A549 (cell line): ENCODE data around the gene PLCXD3. TPM values are rescaled to one million over a fixed set of nuclear protein-coding genes. Genes with fewer than 3 reads are reported as not detected.

Experiments used
- ATAC-seq, 2 experiments: fragments of 200-7000 bp in 1 of 2; fragments of >200 bp in 1 of 2; cut with Nextera tagmentation in 1 of 2; cut with Tn5 transposase in 1 of 2; 3 replicates each; pipeline versions ENCODE4 v1.8.0 to v1.9.1; 2018 to 2020; ENCODE audit warnings: mild to moderate bottlenecking in 1 of 2, moderate library complexity in 1 of 2
- CTCF ChIA-PET: fragments of 300-600 bp; sonication (Branson Sonifier 250); formaldehyde crosslinking; extraction: SDS; loops from one replicate; lab custom pipeline; 2021; ENCODE audit warnings: antibody characterized with exemption, inconsistent platforms; lab: Yijun Ruan, JAX
- POLR2A ChIA-PET: fragments of 350-600 bp; formaldehyde crosslinking; extraction: SDS; loops from one replicate; lab custom pipeline; 2021; ENCODE audit warnings: antibody characterized with exemption, inconsistent platforms; lab: Yijun Ruan, JAX
- DNase-seq, 2 experiments: peaks; one replicate each; pipeline versions ENCODE4 v3.0.0 to v3.0.0-alpha.2; 2011 to 2016; ENCODE audit warnings: low read depth in 1 of 2, low spot score in 1 of 2
- FAIRE-seq: peaks from 2 replicates; lab custom pipeline; 2011; peaks lifted over from hg19 to GRCh38; lab: Jason Lieb, UNC
- H3K27ac ChIP-seq, 2 experiments: fragments of >200 bp; sonication (Bioruptor Twin); formaldehyde crosslinking; 3 replicates each; pipeline ENCODE4 v1.5.1; 2016 to 2017
- H3K4me1 ChIP-seq: fragments of >200 bp; sonication (Bioruptor Twin); formaldehyde crosslinking; 3 replicates; pipeline ENCODE4 v1.6.1; 2016
- H3K4me2 ChIP-seq: fragments of >200 bp; sonication (Bioruptor Twin); formaldehyde crosslinking; 3 replicates; pipeline ENCODE4 v1.6.1; 2016
- H3K4me3 ChIP-seq: fragments of >200 bp; sonication (Bioruptor Twin); formaldehyde crosslinking; 3 replicates; pipeline ENCODE4 v1.5.1; 2016
- H3K9me3 ChIP-seq: fragments of >200 bp; sonication (Bioruptor Twin); formaldehyde crosslinking; 3 replicates; pipeline ENCODE4 v1.6.1; 2016
- CBX8 ChIP-seq: fragments of 200-600 bp; sonication (generic); IDR thresholded peaks from 2 replicates; pipeline ENCODE4 v1.6.1; 2016
- CHD4 ChIP-seq: fragments of 200-600 bp; sonication (generic); IDR thresholded peaks from 2 replicates; pipeline ENCODE4 v1.6.1; 2016; ENCODE audit warnings: antibody characterized with exemption, mild to moderate bottlenecking, borderline replicate concordance
- HDAC2 ChIP-seq: fragments of 200-600 bp; sonication (generic); IDR thresholded peaks from 2 replicates; pipeline ENCODE4 v1.6.1; 2016
- HEYL ChIP-seq: fragments of 250-450 bp; sonication (Bioruptor Pico); IDR thresholded peaks from 2 replicates; pipeline ENCODE4 v1.8.0; 2021; ENCODE audit warnings: mild to moderate bottlenecking, moderate library complexity
- HOXB5 ChIP-seq: fragments of 250-450 bp; sonication (Bioruptor Pico); IDR thresholded peaks from 2 replicates; pipeline ENCODE4 v1.5.0; 2020; ENCODE audit warnings: mild to moderate bottlenecking, moderate library complexity
- JUNB ChIP-seq: fragments of >200 bp; sonication (Bioruptor Twin); formaldehyde crosslinking; IDR thresholded peaks from 2 replicates; pipeline ENCODE4 v1.6.1; 2016
- KDM1A ChIP-seq: fragments of 200-600 bp; sonication (generic); IDR thresholded peaks from 2 replicates; pipeline ENCODE4 v1.6.1; 2016; ENCODE audit warnings: low read depth, mild to moderate bottlenecking
- MAZ ChIP-seq: fragments of 150-350 bp; IDR thresholded peaks from 2 replicates; pipeline ENCODE4 v1.6.1; 2014; ENCODE audit warnings: antibody characterized with exemption, low read depth, low read length, borderline replicate concordance
- NPAS2 ChIP-seq: fragments of 250-450 bp; sonication (Bioruptor Pico); IDR thresholded peaks from 2 replicates; pipeline ENCODE4 v1.8.0; 2022; ENCODE audit warnings: mild to moderate bottlenecking, moderate library complexity, borderline replicate concordance
- POLR2A ChIP-seq: IDR thresholded peaks from 2 replicates; pipeline ENCODE4 v1.6.1; 2012; ENCODE audit warnings: mild to moderate bottlenecking, low read length
- POLR2AphosphoS2 ChIP-seq: conservative IDR thresholded peaks from 2 replicates; pipeline ENCODE4 v1.6.1; 2012; ENCODE audit warnings: low read length, improper control_type of control experiment, inconsistent platforms
- RARB ChIP-seq: fragments of 250-450 bp; sonication (Bioruptor Pico); IDR thresholded peaks from 2 replicates; pipeline ENCODE4 v1.8.0; 2021; ENCODE audit warnings: mild to moderate bottlenecking, moderate library complexity
- RCOR1 ChIP-seq: fragments of 150-350 bp; IDR thresholded peaks from 2 replicates; pipeline ENCODE4 v1.6.1; 2014; ENCODE audit warnings: antibody characterized with exemption, low read length, low read depth
- RFX5 ChIP-seq: fragments of 450-650 bp; IDR thresholded peaks from 2 replicates; pipeline ENCODE4 v1.7.1; 2014; ENCODE audit warnings: antibody characterized with exemption, mild to moderate bottlenecking, moderate library complexity
- SMC3 ChIP-seq: fragments of >200 bp; sonication (Bioruptor Twin); formaldehyde crosslinking; IDR thresholded peaks from 3 replicates; pipeline ENCODE4 v1.6.1; 2018; ENCODE audit warnings: inconsistent platforms
- TFCP2L1 ChIP-seq: fragments of 250-450 bp; sonication (Bioruptor Pico); IDR thresholded peaks from 2 replicates; pipeline ENCODE4 v1.5.0; 2021; ENCODE audit warnings: mild to moderate bottlenecking
- TP53 ChIP-seq: fragments of 250-450 bp; sonication (Bioruptor Pico); IDR thresholded peaks from 2 replicates; pipeline ENCODE4 v1.5.0; 2021; ENCODE audit warnings: mild to moderate bottlenecking, moderate library complexity
- ZC3H11A ChIP-seq: fragments of 450-650 bp; IDR thresholded peaks from 2 replicates; pipeline ENCODE4 v1.6.1; 2014; ENCODE audit warnings: antibody characterized with exemption, mild to moderate bottlenecking
- ZFP36 ChIP-seq: fragments of 450-650 bp; IDR thresholded peaks from 2 replicates; pipeline ENCODE4 v1.6.1; 2014; ENCODE audit warnings: borderline replicate concordance; ENCODE audit not compliant: partially characterized antibody
- ZNF302 ChIP-seq: fragments of 250-450 bp; sonication (Bioruptor Pico); IDR thresholded peaks from 2 replicates; pipeline ENCODE4 v1.9.0; 2021; ENCODE audit warnings: inconsistent platforms, mild to moderate bottlenecking, moderate library complexity
- WGBS: methylation state at CpG from one replicate; pipeline ENCODE4 v1.1.6; 2017; ENCODE audit errors: missing lambda C conversion rate; 5-methylcytosine and 5-hydroxymethylcytosine counted together
- polyA plus RNA-seq, 4 experiments: library from polyadenylated mRNA; depleted of rRNA in 3 of 4; stranded (reverse); fragments of >200 nt; fragmentation: RNase III in 1 of 4; extraction: RNeasy Plus Mini Kit Qiagen cat#74134 plus additional on column Dnase treatment in 1 of 4; gene quantifications; 2 replicates in 3 of 4; 3 replicates in 1 of 4; pipeline ENCODE4 v1.2.3, GENCODE V29; 2011 to 2017
- TF ChIP-seq, protein P1 (sequence below): fragments of 150-350 bp; IDR thresholded peaks from 2 replicates; pipeline ENCODE4 v1.6.1; 2014; ENCODE audit warnings: low read depth, mild to moderate bottlenecking, low read length
- TF ChIP-seq, protein P2 (sequence below): fragments of >200 bp; sonication (Bioruptor Twin); formaldehyde crosslinking; IDR thresholded peaks from 3 replicates; pipeline ENCODE4 v1.5.1; 2016
- TF ChIP-seq, protein P3 (sequence below): fragments of 450-650 bp; IDR thresholded peaks from 2 replicates; pipeline ENCODE4 v1.6.1; 2014; ENCODE audit warnings: antibody characterized with exemption
- TF ChIP-seq, protein P4 (sequence below): fragments of 250-450 bp; sonication (Bioruptor Pico); IDR thresholded peaks from 2 replicates; pipeline ENCODE4 v1.5.0; 2021; ENCODE audit warnings: mild to moderate bottlenecking, moderate library complexity, borderline replicate concordance
- TF ChIP-seq, protein P5 (sequence below): fragments of 200-600 bp; sonication (generic); IDR thresholded peaks from 2 replicates; pipeline ENCODE4 v1.6.1; 2016; ENCODE audit warnings: antibody characterized with exemption, mild to moderate bottlenecking, moderate library complexity

Gene PLCXD3
- polyA plus RNA-seq, 2 of the 4 experiments (the other 2 are of a cell fraction) = 1.2 to 1.6 TPM

GRCh38 chr5:41370482-41370881 is 139.9 kb downstream of the PLCXD3 start:
- ChIA-PET CTCF (interaction anchor here (0.9 kb wide), 1 partner anchor 8 kb away, joined by 4 read pairs; no protein-coding TSS in a partner anchor), POLR2A (no interaction called here)
- Histone ChIP-seq H3K27ac (no peak overlapping the region), H3K9me3 (no peaks in the 10 kb centered on the region), H3K4me2 (no peak overlapping the region), H3K4me3 (no peak overlapping the region), H3K4me1 (peaks cover 15% of the 10 kb centered on the region)
- ATAC-seq = no peak
- DNase-seq = no peak
- TF ChIP-seq POLR2A (no peak), HEYL (CRISPR knock-in tag) (no peak), JUNB (no peak)
- FAIRE-seq = no peak
- 73% methylated on average over 4 of the region's 4 CpGs for WGBS

- WGBS = 93% methylated on average over 2 of the region's 2 CpGs
- ATAC-seq = no peak
- no peak overlapping the region for H3K4me3 ChIP-seq
- H3K4me2 ChIP-seq = no peak overlapping the region
- H3K27ac ChIP-seq = no peak overlapping the region
- ChIA-PET CTCF (interaction anchor here (0.9 kb wide), 1 partner anchor 9 kb away, joined by 4 read pairs; no protein-coding TSS in a partner anchor), POLR2A (no interaction called here)
- FAIRE-seq = no peak
- peaks cover 15% of the 10 kb centered on the region for H3K4me1 ChIP-seq
- TF ChIP-seq SMC3 = no peak
- no peak for TF ChIP-seq POLR2AphosphoS2
- TF ChIP-seq TP53 = no peak
- TF ChIP-seq TFCP2L1 (CRISPR knock-in tag) = no peak
- no peak for TF ChIP-seq RCOR1
- TF ChIP-seq, protein P1, sequence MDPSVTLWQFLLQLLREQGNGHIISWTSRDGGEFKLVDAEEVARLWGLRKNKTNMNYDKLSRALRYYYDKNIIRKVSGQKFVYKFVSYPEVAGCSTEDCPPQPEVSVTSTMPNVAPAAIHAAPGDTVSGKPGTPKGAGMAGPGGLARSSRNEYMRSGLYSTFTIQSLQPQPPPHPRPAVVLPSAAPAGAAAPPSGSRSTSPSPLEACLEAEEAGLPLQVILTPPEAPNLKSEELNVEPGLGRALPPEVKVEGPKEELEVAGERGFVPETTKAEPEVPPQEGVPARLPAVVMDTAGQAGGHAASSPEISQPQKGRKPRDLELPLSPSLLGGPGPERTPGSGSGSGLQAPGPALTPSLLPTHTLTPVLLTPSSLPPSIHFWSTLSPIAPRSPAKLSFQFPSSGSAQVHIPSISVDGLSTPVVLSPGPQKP = no peak
- TF ChIP-seq, protein P2, sequence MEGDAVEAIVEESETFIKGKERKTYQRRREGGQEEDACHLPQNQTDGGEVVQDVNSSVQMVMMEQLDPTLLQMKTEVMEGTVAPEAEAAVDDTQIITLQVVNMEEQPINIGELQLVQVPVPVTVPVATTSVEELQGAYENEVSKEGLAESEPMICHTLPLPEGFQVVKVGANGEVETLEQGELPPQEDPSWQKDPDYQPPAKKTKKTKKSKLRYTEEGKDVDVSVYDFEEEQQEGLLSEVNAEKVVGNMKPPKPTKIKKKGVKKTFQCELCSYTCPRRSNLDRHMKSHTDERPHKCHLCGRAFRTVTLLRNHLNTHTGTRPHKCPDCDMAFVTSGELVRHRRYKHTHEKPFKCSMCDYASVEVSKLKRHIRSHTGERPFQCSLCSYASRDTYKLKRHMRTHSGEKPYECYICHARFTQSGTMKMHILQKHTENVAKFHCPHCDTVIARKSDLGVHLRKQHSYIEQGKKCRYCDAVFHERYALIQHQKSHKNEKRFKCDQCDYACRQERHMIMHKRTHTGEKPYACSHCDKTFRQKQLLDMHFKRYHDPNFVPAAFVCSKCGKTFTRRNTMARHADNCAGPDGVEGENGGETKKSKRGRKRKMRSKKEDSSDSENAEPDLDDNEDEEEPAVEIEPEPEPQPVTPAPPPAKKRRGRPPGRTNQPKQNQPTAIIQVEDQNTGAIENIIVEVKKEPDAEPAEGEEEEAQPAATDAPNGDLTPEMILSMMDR = no peak
- TF ChIP-seq CBX8 = no peak
- TF ChIP-seq, protein P3, sequence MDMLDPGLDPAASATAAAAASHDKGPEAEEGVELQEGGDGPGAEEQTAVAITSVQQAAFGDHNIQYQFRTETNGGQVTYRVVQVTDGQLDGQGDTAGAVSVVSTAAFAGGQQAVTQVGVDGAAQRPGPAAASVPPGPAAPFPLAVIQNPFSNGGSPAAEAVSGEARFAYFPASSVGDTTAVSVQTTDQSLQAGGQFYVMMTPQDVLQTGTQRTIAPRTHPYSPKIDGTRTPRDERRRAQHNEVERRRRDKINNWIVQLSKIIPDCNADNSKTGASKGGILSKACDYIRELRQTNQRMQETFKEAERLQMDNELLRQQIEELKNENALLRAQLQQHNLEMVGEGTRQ = no peak
- TF ChIP-seq MAZ = no peak
- TF ChIP-seq, protein P4, sequence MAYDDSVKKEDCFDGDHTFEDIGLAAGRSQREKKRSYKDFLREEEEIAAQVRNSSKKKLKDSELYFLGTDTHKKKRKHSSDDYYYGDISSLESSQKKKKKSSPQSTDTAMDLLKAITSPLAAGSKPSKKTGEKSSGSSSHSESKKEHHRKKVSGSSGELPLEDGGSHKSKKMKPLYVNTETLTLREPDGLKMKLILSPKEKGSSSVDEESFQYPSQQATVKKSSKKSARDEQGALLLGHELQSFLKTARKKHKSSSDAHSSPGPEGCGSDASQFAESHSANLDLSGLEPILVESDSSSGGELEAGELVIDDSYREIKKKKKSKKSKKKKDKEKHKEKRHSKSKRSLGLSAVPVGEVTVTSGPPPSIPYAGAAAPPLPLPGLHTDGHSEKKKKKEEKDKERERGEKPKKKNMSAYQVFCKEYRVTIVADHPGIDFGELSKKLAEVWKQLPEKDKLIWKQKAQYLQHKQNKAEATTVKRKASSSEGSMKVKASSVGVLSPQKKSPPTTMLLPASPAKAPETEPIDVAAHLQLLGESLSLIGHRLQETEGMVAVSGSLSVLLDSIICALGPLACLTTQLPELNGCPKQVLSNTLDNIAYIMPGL = no peak
- no peaks in the 10 kb centered on the region for H3K9me3 ChIP-seq
- DNase-seq = no peak
Measured at GRCh38 chr5:41369799-41370198, 140.6 kb downstream of the PLCXD3 start.

DNA sequence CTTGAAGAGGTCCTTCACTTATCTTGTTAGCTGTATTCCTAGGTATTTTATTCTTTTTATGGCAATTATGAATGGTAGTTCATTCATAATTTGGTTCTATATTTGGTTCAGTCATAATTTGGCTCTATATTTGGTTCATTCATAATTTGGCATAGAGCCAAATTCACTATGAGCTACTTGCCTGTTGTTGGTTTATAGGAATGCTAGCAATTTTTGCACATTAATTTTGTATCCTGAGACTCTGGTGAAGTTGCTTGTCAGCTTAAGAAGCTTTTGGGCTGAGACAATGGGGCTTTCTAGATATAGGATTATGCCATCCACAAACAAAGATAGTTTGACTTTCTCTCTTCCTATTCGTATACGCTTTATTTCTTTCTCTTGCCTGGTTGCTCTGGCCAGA is 142.2 kb downstream of the PLCXD3 start:
- FAIRE-seq (no peak), ATAC-seq (no peak), DNase-seq (no peak)
- ChIA-PET CTCF (no interaction called here), POLR2A (no interaction called here)
- Histone ChIP-seq H3K4me2 (no peak overlapping the region), H3K4me1 (peaks cover 15% of the 10 kb centered on the region), H3K9me3 (no peaks in the 10 kb centered on the region), H3K4me3 (no peak overlapping the region), H3K27ac (no peak overlapping the region)
- 98% methylated on average over 2 of the region's 2 CpGs for WGBS
- TF ChIP-seq TFCP2L1 (CRISPR knock-in tag) (no peak), POLR2AphosphoS2 (no peak), MAZ (no peak), NPAS2 (no peak), RARB (CRISPR knock-in tag) (no peak), HDAC2 (no peak), RFX5 (no peak), KDM1A (no peak), HOXB5 (CRISPR knock-in tag) (no peak), ZNF302 (CRISPR knock-in tag) (no peak), CHD4 (no peak), ZFP36 (no peak), ZC3H11A (no peak), SMC3 (no peak)
- TF ChIP-seq, protein P1 = no peak
- TF ChIP-seq, protein P5, sequence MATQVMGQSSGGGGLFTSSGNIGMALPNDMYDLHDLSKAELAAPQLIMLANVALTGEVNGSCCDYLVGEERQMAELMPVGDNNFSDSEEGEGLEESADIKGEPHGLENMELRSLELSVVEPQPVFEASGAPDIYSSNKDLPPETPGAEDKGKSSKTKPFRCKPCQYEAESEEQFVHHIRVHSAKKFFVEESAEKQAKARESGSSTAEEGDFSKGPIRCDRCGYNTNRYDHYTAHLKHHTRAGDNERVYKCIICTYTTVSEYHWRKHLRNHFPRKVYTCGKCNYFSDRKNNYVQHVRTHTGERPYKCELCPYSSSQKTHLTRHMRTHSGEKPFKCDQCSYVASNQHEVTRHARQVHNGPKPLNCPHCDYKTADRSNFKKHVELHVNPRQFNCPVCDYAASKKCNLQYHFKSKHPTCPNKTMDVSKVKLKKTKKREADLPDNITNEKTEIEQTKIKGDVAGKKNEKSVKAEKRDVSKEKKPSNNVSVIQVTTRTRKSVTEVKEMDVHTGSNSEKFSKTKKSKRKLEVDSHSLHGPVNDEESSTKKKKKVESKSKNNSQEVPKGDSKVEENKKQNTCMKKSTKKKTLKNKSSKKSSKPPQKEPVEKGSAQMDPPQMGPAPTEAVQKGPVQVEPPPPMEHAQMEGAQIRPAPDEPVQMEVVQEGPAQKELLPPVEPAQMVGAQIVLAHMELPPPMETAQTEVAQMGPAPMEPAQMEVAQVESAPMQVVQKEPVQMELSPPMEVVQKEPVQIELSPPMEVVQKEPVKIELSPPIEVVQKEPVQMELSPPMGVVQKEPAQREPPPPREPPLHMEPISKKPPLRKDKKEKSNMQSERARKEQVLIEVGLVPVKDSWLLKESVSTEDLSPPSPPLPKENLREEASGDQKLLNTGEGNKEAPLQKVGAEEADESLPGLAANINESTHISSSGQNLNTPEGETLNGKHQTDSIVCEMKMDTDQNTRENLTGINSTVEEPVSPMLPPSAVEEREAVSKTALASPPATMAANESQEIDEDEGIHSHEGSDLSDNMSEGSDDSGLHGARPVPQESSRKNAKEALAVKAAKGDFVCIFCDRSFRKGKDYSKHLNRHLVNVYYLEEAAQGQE = no peak
